Stimulated activated naive CD8-positive, alpha-beta T cell treated with anti-CD3 and anti-CD28 coated beads, Interleukin-15, Interleukin-2, amounts not matched to agents 100 U/mL and 50 U/mL, for 24 hours (primary cell): ENCODE results near the gene ZNF195.
"Not testable (repeated sequence)": the region's sequence is repeated elsewhere in the genome, so short reads cannot be mapped to it uniquely, and the experiment has no call there.

Experiments used
- ATAC-seq: fragments of 150-1000 bp; cut with Tn5 transposase; one replicate; pipeline ENCODE4 v1.10.0; 2021
- DNase-seq: peaks from one replicate; pipeline ENCODE4 v3.0.0; 2021

Gene ZNF195

DNA sequence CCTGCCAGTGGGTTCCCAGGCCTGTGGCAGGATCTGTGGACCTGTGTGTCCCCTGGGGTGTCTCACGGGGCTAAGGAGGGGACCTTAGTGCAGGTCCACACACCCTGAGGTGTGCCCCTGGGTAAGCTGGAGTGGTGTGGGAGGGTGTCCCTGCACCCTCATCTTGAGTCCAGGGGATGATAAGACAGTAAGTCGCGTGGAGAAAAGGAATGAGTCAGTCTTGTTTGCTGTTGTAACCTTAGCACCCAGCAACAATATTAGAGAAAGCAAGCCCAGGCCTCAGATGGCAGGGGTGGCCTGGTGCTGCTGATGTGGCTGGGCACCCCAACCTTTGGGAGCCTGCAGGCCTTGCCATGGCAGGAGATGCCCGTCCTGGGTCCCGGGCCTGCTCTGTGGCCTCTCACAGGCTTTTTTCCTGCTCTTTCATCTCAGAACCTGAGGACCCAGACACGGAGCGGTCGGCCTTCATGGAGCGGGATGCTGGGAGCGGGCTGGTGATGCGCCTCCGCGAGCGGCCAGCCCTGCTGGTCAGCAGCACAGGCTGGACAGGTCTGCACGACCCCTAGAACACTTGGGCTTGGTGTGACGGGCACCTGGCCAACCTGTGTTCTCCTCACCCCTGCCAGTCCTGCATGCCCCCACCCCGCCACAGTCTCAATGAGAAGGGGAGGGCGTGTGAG lies 23.4 kb upstream of the ZNF195 start:
- DNase-seq, ATAC-seq: not testable (repeated sequence)

DNA sequence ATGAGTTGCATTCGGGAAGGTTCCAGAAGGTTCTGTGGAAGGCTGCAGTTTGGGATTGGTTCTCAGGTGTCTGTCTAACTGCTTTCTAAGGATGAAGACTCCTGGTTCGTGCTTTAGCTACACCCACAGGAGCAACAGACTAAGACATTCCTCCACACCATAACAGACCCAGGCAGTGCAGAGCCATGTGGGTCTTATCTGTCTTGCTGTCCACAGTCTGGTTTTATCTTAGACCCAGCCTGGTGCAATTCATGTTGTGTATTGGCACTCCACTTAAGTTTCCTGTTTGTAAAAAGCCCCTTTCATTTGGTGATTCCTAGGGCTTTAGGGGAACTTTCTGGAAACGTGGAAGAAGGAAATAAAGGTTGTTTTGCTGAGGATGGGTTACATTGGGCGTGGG lies 22.1 kb upstream of the ZNF195 start:
- not testable (repeated sequence) for DNase-seq, ATAC-seq

DNA sequence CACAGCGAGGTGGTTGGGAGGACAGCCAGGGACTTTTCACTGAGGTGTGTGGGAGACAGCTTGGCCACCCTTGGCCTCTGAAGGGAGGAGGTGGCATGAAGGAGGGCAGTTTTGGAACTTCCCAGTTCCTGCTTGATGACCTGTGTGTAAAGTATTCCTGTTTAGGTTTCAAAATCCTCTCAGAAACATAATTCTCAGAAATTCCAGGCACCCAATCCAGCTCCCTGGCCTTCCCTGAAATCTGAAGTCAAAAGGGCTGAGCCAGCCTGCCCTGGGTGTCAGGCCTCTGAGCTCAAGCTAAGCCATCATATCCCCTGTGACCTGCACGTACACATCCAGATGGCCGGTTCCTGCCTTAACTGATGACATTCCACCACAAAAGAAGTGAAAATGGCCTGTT lies 19.6 kb upstream of the ZNF195 start:
- ATAC-seq, DNase-seq: not testable (repeated sequence)

DNA sequence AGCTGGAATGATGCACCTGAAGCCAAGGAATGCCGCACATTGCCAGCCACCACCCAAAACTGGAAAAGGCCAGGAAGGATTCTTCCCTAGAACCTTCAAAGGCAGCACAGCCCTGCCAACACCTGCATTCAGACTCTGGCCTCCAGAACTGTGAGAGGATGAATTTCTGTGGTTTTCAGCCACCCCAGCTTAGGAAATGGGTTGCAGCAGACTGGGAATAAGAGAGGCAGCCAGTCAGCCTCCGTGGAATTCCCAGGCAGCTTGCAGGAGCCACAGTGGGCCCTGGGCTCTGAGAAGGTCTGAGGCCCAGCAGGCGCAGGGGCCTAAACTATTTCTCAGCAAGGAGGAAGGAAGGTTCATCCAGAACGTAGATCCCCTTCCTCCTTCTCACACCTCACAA lies 19.2 kb upstream of the ZNF195 start:
- DNase-seq, ATAC-seq: not testable (repeated sequence)

DNA sequence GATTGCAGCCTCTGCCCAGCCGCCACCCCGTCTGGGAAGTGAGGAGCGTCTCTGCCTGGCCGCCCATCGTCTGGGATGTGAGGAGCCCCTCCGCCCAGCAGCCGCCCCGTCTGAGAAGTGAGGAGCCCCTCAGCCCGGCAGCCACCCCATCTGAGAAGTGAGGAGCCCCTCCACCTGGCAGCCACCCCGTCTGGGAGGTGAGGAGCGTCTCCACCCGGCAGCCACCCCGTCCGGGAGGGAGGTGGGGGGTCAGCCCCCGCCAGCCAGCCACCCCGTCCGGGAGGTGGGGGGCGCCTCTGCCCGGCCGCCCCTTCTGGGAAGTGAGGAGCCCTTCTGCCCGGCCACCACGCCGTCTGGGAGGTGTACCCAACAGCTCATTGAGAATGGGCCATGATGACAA lies 18.3 kb upstream of the ZNF195 start:
- not testable (repeated sequence) for DNase-seq, ATAC-seq

DNA sequence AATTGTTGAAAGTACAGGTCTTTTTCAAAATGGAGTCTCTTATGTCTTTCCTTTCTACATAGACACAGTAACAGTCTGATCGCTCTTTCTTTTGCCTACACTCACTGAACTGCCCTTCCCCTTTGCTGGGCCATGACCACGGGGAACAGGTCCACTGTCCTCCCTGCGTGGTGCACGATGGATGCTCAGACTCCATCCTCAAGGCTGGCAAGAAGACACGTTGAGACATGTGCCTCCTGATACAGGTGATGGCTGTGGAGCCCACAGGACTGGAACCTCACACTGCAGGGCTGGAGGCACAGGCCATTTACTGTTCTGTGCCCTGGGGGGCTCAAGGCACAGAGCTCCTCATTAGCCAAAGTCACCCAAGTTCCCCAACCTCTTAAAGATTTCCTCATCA lies 16.5 kb upstream of the ZNF195 start:
- not testable (repeated sequence) for ATAC-seq, DNase-seq

DNA sequence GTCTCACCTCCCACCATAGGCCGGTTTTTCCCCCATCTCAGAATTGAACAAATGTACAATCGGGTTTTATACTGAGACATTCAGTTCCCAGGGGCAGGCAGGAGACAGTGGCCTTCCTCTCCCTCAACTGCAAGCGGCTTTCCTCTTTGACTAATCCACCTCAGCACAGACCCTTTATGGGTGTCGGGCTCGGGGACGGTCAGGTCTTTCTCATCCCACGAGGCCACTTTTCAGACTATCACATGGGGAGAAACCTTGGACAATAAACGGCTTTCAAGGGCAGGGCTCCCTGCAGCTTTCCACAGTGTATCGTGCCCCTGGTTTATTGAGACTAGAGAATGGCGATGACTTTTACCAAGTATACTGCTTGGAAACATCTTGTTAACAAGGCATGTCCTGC lies 16.0 kb upstream of the ZNF195 start:
- not testable (repeated sequence) for ATAC-seq, DNase-seq

DNA sequence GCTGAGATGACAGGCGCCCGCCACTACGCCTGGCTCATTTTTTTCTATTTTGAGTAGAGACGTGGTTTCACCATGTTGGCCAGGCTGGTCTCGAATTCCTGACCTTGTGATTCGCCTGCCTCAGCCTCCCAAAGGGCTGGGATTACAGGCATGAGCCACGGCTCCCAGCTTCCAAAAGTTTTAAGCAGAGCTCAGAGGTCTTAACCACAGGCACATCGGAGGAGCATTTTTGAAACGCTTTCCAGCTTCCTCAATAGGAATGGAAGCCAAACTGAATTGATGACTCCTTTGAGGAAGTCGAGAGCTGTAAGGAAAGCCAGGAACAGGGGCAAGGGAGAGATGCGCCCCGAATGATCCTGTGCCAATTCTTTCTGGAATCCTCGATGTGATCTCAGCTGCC lies 14.5 kb upstream of the ZNF195 start:
- DNase-seq, result not testable (repeated sequence)

DNA sequence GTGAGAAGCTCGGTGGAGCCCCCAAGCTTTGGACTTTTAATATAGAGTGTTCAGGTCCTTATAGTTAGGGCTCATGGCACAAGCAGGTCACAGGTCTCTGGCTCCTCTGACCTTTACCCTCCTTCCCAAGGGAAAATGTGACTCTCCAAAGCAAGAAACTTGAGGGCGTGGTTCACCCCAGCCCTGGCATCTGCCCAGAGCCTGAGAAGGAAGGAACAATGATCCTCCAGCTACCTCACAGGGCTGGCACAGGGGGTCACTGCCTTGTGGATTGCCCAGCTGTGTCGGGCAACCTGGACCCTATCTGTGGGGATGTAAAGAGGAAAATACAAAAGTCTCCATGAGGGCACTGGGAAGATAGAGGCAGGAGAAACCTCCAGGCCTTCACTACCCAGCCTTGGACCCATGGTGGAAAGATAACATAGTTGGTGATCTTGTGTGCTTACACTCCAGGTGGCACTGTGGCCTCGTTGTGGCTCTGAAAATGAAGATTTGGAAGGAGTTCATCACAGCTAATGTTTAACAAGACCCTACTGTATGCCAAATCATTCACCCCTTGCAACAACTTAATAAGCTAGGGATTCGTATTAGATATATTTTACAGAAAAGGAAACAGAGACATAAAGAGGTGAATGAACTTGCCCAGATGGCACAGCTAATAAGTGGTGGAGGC lies 3.8 kb upstream of the ZNF195 start:
- ATAC-seq (no peak), DNase-seq (no peak)

More for the DNA sequence above, 14.5 kb upstream of the ZNF195 start:
- ATAC-seq, result not testable (repeated sequence)

DNA sequence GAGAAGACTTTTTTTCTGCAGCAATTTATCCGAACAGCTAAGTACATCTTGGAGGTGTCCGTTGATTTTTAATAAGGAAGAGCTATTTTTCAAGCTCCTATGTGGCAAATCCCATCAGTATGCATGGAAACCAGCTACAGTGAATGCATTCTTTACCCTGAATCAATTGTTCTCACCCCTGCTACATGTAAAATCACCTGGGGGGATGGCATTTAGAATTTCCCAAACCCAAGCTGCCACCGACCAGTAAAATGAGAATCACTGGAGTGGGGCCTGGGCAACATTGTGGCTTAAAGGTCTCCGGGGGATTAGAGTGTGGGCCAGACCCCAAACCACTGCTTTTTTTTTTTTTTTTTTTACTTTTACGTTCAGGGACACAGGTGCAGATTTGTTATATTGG lies 2.8 kb upstream of the ZNF195 start:
- no peak for DNase-seq
- ATAC-seq, result no peak

DNA sequence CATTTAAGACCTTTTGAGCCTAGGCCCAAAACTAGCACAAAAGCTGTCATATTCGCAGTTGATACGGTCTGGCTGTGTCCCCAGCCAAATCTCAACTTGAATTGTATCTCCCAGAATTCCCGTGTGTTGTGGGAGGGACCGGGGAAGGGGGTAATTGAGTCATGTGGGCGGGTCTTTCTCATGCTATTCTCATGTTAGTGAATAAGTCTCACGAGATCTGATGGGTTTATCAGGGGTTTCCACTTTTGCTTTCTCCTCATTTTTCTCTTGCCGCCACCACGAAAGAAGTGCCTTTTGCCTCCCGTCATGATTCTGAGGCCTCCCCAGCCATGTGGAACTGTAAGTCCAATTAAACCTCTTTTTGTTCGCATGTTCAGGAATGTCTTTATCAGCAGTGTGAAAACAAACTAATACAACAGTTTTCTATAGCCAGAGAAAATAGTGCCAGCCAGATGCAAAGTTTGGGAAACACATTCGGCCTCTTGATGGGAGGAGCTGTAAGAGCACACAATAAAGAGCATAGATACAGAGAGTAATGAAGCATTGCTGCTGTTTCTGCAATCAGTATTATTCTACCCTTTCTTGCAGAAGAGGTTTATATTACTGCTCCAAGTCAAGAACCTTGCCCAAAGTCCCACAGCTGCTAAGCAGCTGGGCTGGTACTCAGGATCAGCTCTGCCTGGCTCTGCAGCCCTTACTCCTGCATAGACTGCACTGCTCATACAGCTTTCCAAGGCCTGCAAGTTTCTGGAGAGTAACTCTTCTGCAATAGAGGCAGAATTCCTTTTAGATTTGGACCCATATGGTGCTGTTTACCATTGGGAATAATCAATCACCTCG lies 2.0 kb upstream of the ZNF195 start:
- DNase-seq (no peak), ATAC-seq (no peak)

DNA sequence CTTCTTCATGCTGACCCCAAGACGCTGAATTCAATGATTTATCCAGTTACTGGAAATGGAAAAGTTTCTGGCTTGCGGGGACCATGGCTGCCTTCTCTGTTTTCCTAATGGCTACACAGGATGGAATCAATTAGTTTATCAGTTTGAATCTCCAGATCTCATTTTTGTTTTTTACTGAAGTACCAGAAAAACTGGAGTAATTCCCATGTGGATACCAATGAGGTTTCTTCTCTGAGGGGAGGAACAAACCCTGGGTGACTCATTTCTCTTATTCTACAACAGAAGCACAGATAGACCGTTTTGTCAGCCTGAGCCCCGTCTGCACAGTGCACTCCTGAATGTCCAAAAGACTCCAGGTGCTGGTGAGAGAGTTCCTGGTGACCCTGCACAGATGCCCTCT lies 3.4 kb downstream of the ZNF195 start:
- ATAC-seq, result no peak
- no peak for DNase-seq

DNA sequence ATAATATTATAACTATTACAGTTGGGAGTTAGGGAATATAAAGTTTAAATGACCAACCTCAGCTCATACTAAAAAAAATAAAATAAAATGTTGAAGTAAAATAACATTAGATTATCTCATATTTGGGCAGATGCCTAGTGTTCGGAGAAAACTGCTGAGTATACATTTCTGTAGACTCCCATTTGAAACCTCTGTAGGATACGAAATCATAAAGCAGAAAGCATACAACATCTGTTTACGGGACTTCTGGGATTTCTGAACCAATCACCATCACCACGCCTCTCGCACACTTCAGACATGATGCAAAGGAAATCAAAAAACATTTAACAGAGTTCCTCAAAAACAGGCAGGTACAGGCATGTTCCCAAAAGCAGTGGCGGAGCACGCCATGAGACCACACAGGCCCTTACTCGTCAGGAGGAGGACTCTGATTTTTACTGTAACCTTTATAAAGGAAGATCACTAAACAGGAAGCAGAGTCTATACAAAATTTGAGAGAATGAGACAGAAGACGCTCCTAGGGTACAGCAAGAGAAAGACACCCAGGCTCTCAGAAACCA lies 8.6 kb downstream of the ZNF195 start:
- DNase-seq, result no peak
- no peak for ATAC-seq

DNA sequence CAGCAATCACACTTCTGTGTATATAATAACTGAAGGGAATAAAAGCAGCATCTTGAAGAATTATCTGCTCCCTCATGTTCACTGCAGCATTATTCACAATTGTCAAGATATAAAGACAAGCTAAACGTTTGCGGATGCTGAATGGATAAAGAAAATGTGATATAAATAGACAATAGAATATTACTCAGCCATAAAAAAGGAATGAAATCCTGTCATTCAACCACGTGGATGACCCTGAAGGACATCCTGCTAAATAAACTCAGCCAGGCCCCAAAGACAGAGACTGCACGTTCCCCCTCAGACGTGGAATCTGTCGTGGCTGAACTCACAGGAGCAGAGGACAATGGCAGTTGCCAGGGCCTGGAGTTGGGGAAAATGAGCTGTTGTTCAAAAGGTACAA lies 9.6 kb downstream of the ZNF195 start:
- DNase-seq (no peak), ATAC-seq (no peak)

DNA sequence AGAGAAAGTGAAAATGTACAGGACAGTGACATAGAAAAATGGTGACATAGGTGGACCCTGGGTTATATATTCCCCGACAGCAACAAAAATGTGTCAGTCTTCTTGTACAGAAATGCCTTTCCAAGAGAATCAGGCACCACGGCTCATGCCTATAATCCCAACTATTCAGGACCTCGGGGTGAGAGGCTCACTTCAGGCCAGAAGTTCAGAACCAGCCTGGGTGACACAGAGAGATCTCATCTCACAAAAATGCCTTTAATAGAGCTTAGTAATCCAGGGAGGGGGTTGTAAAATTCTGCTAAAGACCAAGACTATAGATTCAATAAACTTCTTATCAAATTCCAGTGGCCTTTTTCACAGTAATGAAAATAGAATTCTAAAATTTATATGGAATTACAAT lies 10.7 kb downstream of the ZNF195 start:
- no peak for DNase-seq
- no peak for ATAC-seq

DNA sequence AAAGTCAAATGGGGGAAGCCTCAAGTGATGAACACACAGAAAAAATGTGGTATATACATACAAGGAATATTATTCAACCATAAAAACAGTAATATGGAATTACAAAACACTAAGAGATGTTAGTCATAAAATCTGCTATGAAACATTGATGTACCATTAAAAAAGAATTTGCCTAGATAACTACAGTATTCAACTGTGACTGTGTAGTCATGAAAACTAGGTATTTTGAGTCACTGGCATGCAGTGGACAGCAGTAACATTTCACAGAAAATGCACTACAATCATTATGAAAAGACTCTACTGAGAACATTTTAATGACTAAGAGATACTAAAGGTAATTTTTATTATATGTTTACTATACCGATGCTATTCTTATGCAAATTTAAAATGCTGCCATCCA lies 11.7 kb downstream of the ZNF195 start:
- no peak for ATAC-seq
- no peak for DNase-seq

DNA sequence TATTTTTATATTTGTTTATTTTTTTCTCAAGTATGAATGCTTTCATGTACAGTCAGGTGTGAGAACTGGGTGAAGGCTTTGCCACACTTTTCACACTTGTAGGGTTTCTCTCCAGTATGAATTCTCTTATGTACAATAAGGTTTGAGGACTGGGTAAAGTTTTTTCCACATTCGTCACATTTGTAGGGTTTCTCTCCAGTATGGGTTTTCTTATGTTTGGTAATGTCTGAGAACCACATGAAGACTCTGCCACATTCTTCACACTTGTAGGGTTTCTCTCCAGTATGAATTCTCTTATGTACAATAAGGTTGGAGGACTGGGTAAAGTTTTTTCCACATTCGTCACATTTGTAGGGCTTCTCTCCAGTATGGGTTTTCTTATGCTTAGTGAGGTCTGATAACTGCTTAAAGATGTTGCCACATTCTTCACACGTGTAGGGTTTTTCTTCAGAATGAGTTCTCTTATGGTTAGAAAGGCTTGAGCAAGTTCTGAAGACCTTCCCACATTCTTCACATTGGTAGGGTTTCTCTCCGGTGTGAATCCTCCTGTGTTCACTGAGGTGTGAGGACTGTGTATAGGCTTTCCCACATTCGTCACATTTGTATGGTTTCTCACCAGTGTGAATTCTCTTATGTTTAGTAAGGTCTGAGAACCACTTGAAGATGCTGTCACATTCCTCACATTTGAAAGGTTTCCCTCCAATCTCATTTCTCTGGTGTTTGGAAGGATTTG lies 19.7 kb downstream of the ZNF195 start:
- no peak for ATAC-seq
- no peak for DNase-seq

DNA sequence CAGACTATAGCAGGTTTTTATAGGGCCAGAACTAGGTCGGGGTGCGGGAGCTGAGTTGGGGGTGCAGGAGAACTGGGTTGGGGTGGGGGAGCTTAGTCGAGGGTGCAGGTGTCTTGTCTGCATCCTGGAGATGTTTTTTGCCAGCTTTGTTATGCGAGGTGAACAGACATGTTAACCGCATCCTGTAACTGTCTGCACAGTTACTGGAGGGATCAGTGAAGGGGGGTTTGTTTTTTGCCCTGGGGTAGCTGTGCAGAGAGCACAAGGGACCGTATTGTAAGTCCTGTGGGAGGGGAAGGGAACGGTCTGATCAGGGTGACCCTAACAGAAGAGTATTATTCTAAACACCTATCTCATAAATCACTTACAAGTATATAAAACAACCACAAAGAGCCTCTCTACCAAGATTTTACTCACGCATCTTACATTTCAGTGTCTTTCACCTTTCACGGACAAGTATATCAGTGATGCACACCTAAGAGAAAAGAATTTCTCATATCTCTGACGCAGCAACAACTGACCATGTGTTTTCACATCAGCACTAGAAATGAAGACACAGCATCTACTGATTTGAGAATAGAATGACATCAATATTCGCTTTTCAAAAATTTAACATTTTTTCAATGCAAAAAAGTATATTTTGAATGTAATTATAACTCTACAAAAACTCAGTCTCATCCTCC lies 20.8 kb downstream of the ZNF195 start:
- ATAC-seq (no peak), DNase-seq (no peak)

DNA sequence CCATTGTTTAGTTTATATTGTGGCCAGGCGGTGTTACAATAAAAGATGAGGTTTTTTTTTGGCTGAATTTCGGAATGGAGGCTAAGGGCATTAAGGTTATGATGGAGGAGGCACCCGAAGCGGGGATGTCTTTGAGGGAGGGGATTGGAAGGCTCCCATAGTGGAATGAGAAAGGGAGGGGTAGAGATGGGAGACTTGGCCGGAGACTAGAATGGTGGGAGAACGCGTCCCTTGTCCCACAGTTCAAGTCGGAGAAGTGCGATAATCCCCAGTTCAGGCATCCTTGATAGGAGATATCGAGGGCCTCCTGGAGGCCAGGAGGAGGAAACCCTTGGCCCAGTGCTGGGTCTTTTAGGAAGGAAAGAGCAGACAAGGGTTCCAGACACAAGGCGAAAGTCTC lies 21.6 kb downstream of the ZNF195 start:
- no peak for ATAC-seq
- DNase-seq, result no peak

DNA sequence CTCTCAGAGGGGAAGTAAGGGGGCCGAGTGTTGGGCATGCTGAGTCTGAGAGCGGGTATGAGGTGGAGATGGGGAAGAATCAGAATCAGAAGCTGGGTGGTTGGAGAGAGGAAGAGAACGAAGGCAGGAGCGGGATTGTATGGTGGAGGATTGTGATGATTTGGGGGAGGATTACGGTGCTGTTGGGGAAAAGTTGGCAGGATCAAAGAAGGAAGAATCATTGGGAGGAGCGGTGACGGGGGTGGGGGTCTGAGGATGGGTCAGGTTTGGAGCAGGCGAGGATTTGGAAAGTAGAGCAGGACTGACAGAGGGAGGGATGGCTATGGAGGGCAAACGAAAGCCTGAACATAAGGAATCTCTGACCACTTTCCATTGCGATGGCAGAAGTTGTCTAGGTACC lies 22.1 kb downstream of the ZNF195 start:
- no peak for ATAC-seq

DNA sequence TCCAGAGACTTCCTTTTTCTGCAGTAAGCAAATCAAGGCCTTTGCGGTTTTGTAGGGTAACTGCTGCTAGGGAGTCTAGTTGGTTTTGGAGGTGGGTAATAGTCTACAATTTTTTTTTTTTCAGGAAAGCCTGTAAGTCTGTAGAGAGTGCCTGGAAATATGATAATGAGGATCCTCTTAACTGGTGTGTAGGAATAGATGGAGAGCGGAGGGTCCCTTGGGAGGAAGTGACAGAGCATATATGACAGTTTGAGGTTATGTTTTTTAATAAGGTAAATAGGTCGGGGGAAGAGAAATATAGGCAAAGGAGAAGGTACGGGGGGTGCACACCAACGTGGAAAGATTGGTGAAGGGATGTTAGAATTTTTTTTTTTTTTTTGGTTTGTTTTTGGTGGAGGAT lies 25.9 kb downstream of the ZNF195 start:
- DNase-seq (no peak), ATAC-seq (no peak)

More for the DNA sequence above, 22.1 kb downstream of the ZNF195 start:
- no peak for DNase-seq
